HG02938 (cell line): Measurements from ENCODE around the gene ZDHHC8.

Experiments
- ATAC-seq: cut with Tn5 transposase; IDR thresholded peaks from one replicate; pipeline ENCODE4 v1.9.1; 2021; ENCODE audit warnings: mild to moderate bottlenecking, moderate library complexity; ENCODE audit not compliant: unreplicated experiment

Gene ZDHHC8

GRCh38 chr22:20176421-20177085, 44.9 kb downstream of the ZDHHC8 start:
- no peak for ATAC-seq

- ATAC-seq: no peak
Observed at GRCh38 chr22:20177217-20177911, 45.8 kb downstream of the ZDHHC8 start.

- ATAC-seq: no peak
Observed at GRCh38 chr22:20178075-20178914, 46.7 kb downstream of the ZDHHC8 start.

- ATAC-seq: no peak
Observed at GRCh38 chr22:20178915-20179227, 47.3 kb downstream of the ZDHHC8 start.

- ATAC-seq: no peak
Observed at GRCh38 chr22:20179455-20180244, 48.0 kb downstream of the ZDHHC8 start.

- no peak for ATAC-seq
Observed at GRCh38 chr22:20180245-20180630, 48.6 kb downstream of the ZDHHC8 start.

GRCh38 chr22:20180640-20181039, 49.0 kb downstream of the ZDHHC8 start:
- no peak for ATAC-seq

- no peak for ATAC-seq
Observed at GRCh38 chr22:20181194-20181883, 49.7 kb downstream of the ZDHHC8 start.

- no peak for ATAC-seq
Observed at GRCh38 chr22:20181884-20182236, 50.3 kb downstream of the ZDHHC8 start.

GRCh38 chr22:20182365-20182764, 50.8 kb downstream of the ZDHHC8 start:
- ATAC-seq: no peak

- ATAC-seq: no peak
Observed at GRCh38 chr22:20183101-20183500, 51.5 kb downstream of the ZDHHC8 start.

GRCh38 chr22:20183823-20184222, 52.2 kb downstream of the ZDHHC8 start:
- ATAC-seq: no peak

GRCh38 chr22:20184501-20185165, 53.0 kb downstream of the ZDHHC8 start:
- ATAC-seq: no peak

GRCh38 chr22:20185750-20186149, 54.1 kb downstream of the ZDHHC8 start:
- no peak for ATAC-seq

- ATAC-seq: no peak
Observed at GRCh38 chr22:20186183-20186870, 54.7 kb downstream of the ZDHHC8 start.

GRCh38 chr22:20186871-20187546, 55.4 kb downstream of the ZDHHC8 start:
- no peak for ATAC-seq

GRCh38 chr22:20187777-20188566, 56.4 kb downstream of the ZDHHC8 start:
- ATAC-seq: no peak

GRCh38 chr22:20188567-20188877, 56.9 kb downstream of the ZDHHC8 start:
- ATAC-seq: no peak
